Dermis blood vessel endothelial cell (primary cell): ENCODE data around the gene CHAD. TPM values are rescaled to one million over a fixed set of nuclear protein-coding genes. Genes with fewer than 3 reads are reported as not detected.
"Not testable (repeated sequence)": the region's sequence is repeated elsewhere in the genome, so short reads cannot be mapped to it uniquely, and the experiment has no call there.

Experiments
- DNase-seq: peaks from one replicate; pipeline ENCODE4 v3.0.0; 2010
- total RNA-seq: library from RNA; depleted of rRNA; stranded (reverse); fragments of >200 nt; gene quantifications from 2 replicates; pipeline ENCODE4 v1.2.3, GENCODE V29; 2014

CHAD gene
- total RNA-seq, 1 donor from 2014 or later = not detected

DNA sequence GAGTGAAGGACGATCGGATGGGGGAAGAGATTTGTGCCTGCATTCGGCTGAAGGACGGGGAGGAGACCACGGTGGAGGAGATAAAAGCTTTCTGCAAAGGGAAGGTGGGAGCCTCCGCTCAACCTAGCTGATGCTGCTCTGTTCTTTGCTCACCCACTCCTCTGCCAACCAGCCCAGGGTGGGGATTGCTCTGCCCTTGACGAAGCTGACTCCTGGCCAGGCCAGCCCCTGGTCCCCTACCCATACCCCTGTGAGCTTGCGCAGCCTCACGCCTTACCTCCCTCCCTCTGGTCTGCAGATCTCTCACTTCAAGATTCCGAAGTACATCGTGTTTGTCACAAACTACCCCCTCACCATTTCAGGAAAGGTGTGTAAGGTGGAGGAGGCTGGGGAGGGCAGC is 5.2 kb upstream of the CHAD start:
- no peak for DNase-seq

DNA sequence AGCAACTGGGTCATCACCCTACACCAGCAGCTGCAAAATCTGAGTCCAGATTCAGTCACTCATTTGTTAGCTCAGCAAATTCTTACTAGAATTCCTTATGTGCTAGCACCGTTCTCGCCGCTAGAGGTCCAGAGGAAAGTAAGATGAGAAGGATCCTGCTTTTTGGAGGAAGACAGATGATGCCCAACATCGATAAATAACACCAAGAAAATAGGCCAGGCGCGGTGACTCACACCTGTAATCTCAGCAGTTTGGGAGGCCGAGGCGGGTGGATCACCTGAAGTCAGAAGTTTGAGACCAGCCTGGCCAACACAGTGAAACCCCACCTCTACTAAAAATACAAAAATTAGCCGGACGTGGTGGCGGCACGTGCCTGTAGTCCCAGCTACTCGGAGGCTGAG is 4.1 kb upstream of the CHAD start:
- DNase-seq = not testable (repeated sequence)

DNA sequence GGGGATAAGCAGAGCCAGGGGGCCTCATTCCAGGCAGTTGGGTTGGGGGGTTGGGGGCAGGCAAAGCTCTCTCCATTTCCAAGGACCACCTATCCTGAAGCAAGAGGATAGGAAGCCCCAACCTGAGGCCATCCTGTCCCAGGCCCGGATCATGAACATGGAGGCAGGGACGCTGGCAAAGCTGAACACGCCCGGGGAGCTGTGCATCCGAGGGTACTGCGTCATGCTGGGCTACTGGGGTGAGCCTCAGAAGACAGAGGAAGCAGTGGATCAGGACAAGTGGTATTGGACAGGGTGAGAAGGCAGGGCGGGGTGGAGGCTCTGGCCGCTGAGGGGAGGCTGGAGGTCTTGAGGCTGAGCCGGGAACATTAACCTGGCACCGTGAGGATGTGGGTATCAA is 3.6 kb upstream of the CHAD start:
- DNase-seq = no peak

DNA sequence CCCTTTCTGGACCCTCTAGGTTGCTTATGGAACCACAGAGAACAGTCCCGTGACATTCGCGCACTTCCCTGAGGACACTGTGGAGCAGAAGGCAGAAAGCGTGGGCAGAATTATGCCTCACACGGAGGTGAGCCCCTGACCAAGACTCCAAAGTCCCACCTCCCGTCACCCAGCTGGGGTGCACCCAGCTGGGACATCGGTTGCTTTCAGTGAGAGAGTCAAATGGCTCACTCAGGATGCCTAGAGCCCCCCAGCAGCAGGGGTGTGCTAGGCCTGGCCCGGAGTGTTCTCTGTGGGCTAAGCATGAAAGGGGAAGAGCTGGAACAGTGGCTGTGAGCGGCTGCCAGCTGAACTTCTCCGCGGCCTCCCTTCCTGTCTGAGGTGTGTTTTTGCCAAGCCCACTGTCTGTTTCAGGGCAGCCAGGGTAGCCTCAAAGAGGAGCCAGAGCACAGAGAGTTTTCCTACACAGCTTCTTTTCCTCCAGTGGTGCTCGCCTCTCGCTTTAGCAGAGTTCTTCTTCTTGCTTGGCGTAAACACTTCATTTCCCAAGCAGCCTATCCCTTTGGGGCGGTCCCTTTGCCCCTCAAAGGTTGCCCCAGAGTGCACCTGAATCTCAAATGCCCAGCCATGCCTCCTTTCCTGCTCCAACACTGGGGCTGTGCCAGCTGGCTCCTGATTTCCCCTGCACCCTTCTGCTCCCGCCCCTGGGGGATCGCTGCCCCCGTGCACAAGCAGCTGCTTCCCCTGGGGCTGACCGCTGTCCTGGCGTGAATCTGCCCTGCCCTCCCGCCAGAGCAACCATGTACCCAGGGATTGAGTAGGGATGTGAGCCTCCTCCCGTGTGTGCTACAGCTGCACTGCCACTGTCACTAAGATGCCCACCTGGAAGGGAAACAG is 2.6 kb upstream of the CHAD start:
- DNase-seq = no peak

DNA sequence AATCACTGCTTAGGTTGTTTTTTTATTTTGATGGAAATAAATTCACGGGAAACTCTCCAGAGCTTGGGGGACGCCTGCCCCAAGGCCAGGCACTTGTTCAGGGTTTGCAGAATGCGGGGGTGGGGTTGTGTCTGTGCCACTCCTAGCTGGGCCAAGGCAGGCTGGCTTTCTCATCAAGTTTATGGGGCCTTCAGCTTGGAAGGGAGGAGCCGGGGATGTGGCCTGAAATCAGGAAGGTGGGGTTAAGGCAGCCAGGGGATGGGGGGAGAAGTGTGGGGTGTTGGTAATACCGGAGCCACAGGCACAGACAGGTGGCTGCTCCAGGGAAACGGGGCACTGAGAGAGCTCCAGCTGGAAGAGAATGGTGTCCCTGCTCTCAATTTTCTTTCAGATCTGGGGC is 1.7 kb upstream of the CHAD start:
- no peak for DNase-seq

DNA sequence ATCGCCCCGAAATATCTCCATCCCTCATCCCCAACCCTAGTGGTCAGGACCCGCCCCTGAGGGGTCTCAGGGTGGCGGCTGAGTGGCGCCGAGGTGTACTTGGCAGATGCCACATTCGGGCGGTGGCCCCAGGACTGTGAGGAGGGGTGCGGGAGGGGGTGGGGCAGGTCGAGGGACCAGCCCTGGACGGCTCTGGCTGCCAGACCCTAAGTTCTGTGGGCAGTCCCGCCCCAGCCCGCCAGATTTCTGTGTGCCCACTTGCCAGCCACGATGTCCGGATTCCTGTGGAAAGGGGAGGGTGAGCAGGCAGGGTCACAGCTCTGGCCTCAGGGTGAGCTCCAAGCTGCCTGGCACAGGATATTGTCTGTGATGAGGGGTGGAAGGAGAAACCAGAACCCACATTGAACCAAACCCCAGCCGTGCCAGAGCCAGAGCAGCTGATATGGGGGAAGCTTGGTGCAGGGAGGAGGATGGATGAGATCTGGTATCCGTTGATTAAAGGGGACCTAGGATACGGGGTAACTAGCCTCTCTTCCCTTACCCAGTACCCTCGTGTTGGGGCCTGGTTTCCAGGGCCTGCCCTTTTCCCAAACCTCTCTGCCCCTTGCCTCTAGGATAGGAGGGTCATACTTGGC is 1.1 kb upstream of the CHAD start:
- no peak for DNase-seq

DNA sequence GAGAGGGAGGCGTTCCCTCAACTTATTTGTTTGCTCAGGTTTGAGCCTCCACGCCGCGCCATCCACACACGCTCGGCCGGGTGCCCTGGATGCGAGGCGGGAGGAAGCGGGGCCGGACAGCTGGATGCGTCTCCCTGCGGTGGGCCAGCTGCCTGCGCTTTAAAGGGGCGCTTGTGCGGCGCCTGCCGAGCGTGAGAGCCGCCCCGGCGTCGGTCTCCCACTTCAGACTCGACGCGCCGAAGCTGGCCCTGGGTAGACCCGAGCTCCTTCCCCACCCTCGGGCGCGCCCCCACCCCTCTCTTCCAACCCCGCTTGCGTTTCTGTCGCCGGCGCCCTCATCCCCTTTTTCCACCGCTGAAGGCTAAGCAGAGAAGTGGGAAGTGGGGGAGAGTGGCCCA is 527 bp upstream of the CHAD start:
- no peak for DNase-seq

DNA sequence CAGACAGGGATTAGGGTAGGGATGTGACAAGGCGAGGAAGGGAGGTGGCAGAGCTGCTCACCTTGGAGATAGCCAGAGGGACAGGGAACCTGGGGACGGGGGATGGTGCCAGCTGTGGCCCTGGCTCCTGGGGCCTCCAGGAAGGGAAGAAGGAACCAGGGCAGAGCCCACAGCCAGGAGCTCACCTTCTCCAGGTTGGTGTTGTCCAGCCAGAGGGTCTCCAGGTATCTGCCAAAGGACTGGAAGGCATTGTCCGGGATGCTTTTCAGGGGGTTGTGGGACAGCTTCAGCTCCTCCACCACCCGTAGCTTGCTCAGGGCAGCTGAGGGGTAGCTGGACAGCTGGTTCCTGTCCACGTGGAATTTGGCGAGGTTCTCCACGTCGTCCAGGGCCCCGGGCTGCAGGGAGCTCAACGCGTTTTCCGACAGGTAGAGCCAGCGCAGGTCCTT is 801 bp downstream of the CHAD start:
- DNase-seq = no peak

DNA sequence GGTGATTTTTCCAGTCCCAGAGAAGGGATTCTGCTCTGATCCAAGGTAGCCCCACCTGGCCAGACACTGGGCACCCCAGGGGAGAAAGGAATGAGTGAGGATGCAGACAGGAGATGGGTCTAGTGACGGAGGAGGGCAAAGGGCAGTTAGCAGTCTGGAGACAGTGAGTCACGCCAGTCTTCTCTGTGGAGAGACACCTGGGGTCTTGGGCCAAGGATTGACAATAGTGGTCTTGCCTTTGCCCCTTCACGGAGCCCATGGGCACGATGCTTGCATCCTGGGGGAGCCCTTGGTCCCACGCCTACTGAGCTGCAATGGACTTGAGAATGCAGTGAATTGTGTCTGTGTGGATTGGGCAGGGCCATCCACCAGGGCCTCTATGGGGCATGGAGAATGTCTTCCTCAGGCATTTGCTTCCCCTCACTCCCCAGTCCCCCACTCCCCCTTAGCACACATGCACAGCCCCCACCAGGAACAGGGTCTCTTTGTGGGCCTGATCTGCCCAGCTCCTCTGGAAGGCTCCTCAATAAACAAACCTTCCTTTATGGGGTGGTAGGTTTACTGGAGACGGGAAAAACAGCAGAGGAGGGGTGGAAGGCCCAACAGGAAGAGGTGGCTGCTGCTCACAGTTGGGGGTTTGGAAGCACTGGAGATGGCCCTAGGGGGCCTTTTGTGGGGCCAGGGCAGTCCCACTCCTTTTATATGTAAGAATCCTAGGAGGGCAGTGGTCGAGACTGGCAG is 1.4 kb downstream of the CHAD start:
- DNase-seq = no peak

DNA sequence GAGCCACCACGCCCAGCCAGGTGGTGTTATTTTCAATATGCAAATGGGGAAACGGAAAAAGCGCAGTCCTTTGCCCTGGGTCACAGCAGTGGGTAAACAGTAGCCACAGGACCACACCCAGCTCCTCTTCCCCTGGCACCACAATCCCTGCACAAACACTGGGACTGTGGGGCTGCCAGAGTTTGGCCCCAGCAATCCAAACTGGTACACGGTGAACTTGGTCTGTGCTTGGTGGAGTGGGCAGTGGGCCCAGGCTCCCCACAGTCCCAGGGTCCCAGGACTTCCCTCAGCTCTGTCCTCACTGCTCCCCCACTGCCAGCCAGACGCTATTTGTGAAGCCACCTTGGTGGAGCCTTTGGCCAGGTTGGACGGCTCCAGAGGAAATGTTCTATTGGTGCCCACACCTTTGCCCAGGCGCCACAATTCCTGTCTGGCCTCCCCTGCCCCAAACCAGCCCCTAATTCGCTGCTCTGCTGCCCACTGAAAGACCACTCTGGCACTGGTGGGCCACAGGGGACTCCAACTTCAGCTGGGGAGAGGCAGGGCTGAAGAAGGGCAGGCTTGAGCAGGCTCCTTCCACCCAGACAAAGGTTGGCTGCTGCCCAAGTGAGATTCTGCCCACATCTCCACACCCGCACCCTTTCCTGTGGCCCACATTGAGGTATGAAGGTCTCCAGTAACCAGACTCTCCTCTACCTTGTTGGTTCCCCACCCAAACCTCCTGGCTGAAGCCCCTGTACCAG is 2.1 kb downstream of the CHAD start:
- no peak for DNase-seq

DNA sequence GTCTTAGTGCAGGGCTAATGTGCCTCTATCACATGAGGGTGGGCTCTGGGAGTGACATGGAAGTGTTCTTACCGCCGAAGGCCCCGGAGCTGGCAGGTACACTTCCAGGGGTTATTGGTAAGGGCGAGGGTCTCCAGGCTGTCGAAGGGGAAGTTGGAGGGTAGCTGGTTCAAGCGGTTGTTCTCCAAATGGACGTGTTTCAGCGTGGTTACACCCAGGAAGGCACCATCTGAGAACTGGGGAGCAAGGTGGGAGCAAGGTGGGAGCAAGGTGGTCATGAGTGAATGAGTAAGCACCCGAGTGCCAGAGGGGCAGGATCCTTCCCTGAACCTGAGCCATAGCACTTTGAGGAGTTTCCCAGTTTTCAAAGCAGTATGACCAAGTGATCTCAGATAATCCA is 3.0 kb downstream of the CHAD start:
- DNase-seq = no peak

DNA sequence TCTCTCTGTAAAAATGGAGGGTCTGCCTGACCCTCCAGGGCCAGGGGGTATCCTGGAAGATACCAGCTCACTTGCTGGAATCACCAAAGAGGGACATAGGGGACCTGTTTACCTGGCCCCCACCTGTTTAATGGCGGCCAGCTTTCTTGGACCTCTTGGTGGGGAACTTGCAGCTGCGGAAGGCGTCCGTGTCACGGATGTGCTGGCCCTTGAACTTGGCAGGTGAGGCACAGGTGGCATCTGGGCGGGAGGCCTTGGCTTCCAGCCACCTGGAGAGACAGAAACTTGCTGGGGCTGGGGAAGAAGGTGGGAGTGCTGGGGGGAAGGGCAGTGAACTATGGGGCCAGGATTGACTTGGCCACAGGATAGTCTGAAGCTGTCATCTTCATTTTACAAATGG is 3.5 kb downstream of the CHAD start:
- DNase-seq = no peak

DNA sequence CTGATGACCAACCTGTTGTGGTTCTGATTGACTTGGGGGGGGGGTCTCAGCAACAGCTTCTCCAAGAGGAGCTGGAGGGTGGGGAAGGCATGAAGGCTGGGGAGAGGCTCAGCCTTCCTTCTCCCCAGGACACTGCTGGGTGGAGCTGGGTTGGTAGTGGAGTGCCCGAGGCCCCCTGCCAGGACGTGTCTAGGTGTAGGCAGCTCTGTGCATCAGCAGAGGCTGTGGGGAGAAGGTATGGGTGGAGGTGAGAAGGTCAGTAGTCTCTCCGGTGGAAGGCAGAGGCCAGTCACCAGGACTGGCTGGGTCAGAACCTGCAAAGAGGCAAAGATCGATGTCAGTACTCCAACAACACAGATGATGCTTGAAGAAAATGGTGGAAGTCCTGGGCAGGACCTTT is 3.9 kb downstream of the CHAD start:
- DNase-seq = no peak

DNA sequence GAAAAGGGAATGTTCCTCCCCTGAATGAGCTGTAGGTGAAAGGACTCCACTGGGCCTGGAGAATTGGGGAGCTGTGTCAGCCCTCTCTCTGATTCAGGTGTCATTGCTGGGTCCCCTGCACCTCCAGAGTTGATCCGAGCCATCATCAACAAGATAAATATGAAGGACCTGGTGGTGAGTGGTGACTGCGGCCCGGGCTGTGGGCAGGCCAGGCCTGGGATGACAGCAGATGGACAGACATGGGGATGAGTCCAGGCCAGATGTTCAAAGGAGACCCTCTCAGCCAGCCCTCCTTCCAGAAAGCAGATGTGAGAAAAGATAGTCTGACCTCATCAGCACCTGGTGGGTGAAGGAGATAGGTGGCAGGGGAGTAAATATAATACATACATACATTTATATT is 4.6 kb downstream of the CHAD start:
- no peak for DNase-seq

DNA sequence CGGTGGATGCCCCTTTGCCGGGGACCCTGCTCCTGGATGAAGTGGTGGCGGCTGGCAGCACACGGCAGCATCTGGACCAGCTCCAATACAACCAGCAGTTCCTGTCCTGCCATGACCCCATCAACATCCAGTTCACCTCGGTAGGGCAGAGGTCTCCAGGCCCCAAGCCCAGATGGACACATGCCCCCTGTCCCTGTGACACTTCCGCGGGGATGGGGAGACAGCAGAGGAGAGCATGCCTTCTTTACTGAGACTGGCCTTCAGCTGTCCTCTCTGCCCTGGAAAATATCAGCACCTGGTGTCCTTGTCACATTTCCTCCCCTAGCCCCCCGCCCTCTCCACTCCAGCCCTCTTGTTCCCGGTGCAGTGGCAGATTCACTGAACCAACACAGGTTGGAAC is 6.2 kb downstream of the CHAD start:
- no peak for DNase-seq

DNA sequence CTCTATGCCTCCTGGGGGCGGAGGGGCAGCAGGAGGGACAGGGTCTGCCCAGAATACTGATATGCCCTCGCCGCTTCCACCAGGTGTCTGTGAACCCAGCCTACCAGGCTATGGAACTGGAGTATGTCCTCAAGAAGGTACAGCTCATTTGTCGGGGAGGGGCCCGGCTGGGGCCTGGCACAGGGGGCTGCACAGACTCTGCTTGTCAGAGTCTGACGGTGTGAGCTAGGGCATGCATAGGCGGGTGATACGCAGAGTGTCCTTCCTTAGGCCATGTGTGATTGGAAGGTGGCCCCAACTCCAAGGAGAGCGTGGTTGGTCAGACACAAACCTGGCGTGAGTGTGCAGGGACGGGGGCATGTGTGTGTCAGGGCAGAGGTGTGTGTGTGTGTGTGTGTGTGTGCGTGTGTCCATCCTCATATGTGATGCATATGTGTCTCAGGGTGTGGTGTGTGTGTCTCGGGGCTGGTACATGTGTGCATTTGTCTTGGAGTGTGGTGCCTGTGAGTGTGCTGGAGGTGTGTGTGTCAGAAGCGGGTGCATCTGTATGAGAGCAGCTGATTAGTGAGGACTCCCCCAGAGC is 7.0 kb downstream of the CHAD start:
- DNase-seq = no peak

DNA sequence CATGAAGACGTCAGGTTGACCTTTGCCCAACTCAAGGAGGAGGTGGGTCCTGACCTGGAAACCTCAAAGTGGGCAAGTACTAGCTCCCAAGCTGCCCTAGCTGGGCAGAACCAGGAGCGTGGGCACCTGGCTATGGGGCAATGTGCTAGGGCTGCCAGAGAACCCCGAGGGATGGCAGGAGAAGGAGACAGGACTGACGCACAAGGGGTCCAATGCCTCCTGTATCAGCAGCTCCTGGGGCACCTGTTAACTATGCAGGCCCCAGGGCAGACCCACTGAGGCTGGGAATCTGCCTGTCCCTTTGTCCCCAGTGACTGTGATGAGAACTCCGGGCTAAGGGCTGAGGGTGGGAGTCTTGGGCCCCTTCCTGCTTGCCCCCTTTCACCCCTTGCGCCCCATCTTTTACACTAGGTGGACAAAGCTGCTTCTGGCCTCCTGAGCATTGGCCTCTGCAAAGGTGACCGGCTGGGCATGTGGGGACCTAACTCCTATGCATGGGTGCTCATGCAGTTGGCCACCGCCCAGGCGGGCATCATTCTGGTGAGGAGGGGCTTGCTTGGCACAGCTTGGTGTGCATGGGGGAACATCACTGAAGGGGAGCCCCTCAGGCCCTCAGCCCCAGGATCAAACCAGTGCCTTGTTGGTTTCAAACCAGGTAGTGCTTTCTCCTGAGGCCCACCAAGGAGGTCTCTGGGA is 7.7 kb downstream of the CHAD start:
- DNase-seq = no peak

DNA sequence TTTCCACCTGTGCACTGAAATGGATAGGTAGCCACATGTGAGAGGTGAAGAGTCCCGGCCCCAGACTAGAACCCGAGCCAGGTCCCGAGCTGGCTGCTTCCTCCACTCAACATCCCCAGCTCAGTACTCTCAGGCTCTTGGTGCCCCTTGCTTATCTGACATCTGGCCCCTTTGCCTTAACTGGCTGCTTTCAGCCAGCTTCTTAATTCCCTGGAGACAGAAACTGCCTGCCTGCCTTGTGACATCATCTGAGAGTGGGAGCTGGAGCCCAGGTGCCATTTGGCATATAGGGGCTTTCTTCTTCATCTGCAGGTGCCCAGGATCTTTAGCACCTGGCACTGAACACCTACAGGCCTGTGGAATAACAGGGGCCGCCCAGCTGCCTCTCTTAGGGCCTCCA is 8.9 kb downstream of the CHAD start:
- DNase-seq = no peak

DNA sequence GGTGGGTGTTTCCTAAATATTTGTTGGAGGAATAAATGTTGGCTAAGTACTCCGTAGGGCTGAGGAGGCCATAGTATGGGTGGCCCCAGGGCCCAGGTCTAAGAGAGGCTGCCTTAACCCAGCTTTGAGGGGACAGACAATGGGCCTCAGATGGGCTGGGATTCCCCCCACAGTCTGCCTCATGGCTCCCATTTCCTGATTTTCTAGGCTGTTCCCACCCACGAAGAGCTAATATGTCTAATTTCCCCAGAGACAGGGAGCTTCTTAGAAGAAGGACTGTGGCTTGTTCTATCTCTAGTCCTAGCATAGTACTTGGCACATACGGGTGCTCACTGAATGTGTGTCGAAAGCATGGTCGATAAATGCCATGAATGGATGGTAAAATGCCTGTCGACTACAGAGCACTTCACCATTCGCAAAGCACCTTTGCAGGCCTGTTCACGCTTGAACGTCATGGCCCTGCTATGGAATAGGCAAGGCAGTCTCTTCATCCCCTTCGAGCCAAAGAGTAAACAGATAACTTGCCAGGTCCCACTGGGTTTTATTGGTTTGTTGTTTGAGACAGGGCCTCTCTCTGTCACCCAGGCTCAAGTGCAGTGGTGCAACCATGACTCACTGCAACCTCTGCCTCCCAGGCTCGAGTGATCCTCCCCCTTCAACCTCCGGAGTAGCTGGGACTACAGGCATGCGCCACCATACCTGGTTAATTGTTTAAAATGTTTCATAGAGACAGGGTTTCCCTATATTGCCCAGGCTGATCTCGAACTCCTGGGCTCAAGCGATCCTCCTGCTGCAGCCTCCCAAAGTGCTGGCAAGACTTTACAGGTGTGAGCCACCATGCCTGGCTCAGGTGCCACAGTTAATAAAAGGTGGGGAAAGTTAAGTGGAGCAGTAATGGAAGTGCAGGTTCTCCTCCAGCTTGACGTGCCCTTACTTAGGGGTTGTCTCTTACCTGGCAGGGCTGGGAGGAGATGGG is 9.7 kb downstream of the CHAD start:
- DNase-seq = no peak

DNA sequence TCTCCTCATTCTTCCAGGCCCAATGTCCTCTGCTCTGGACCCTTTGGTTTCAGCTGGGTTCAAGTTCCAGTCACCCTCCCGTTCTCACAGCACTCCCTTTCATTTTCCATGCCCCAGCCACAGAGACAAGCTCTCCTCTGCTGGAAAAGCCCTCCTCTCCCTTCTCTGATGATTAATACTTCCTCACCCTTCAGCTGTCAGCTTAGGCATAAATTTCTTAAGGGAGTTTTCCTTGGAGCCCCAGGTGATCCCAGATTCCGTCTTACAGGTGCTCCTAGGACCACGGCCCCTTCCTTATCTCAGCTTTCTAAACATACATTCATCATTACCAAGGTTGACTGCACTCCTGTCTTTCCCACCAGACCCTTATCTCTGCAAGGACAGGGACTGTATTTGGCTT is 10.4 kb downstream of the CHAD start:
- DNase-seq = no peak

DNA sequence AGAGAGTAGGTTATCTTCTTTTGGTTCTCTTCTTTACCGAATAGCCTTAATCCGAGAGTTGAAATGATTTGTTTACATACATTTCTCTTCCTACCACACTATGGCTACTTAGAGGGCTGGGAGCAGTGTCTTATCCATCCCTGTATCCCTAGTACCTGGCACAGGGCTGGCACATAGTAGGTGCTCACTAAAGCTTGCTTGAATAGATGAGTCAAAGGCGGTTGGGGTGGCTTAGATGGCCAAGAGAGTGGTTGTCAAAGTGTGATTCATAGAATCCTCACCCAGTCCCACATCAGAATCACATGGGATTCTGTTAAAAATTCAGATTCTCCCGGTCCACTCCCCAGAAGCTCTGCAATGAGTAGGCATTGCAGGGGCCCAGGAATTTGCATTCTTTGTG is 11.1 kb downstream of the CHAD start:
- DNase-seq = no peak
